ENCODE data around the gene AQP12A. TPM values are rescaled to one million over a fixed set of nuclear protein-coding genes. Genes with fewer than 3 reads are reported as not detected.
A peak's percentile ranks its signal among the peaks of the same experiment; 100 is the strongest.
"Not testable (repeated sequence)": the region's sequence is repeated elsewhere in the genome, so short reads cannot be mapped to it uniquely, and the experiment has no call there.

AQP12A gene, protein sequence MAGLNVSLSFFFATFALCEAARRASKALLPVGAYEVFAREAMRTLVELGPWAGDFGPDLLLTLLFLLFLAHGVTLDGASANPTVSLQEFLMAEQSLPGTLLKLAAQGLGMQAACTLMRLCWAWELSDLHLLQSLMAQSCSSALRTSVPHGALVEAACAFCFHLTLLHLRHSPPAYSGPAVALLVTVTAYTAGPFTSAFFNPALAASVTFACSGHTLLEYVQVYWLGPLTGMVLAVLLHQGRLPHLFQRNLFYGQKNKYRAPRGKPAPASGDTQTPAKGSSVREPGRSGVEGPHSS
- total RNA-seq: not detected
- long read RNA-seq: 0 reads

DNA sequence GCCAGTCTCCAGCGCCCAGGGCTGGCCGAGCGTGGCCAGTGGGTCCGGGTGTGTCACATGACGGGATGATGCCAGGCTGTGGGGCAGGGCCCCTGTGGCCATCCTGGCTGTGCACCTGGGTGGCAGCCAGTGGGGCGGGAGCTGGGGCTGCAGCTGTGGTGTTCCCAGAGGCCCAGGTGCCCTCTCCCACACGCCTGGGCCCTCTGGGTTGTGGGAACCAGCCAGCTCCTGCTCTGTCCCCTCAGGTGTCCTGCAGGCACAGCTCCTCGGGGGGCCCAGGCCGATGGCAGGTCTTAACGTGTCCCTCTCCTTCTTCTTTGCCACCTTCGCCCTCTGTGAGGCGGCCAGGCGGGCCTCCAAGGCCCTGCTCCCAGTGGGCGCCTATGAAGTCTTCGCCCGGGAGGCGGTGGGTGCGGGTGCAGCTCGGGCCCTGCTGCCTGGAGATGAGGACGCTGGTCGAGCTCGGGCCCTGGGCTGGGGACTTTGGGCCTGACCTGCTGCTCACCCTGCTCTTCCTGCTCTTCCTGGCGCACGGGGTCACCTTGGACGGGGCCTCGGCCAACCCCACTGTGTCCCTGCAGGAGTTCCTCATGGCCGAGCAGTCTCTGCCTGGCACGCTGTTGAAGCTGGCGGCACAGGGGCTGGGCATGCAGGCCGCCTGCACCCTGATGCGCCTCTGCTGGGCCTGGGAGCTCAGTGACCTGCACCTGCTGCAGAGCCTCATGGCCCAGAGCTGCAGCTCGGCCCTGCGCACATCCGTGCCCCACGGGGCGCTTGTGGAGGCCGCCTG, at the start of gene AQP12A:
AQP12A (plus strand) TSS at position 236 of the 790 bp plus-strand sequence; CDS start at position 284, 48 bp downstream.
- peak; percentile 61 for DNase-seq
- intact Hi-C loops (cut with DNase I): not testable (repeated sequence)

DNA sequence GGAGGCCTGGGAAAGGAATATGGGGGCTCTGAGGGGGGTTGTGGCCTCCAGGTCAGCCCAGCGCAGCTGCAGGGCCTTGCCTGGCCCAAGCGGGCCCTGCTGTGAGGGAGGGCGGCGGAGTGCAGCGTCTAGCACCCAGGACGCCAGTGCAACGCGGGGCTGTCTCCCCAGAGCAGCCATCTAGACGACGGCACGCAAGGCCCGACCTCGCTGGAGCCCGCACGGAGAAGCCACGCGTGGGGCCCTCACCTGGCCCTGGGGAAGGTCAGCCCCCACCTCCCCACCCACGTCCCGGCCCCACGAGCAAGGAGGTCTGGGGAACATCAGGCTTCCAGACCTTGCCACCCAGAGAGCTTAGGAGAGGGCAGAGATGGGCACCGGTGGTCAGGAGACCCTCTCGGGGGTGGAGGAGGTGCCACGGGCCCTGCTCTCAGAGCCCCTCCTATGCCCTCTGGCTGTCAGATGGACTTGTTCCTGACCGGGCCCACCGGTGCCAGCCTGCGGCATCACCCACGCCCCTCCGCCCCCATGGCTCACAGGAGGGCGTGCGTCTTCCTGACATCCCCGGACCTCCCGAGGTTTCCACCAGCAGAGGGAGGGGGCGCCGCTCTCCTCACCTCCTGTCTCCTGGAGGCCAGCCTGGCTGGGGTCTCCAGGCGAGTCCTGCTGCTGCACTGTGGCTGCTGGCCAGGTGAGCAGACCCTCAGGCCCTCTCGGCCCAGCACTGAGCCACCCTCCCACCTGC, 49.4 kb upstream of the AQP12A start:
- Histone ChIP-seq H3K27ac (no peak overlapping the region), H3K36me3 (no peaks in the 10 kb centered on the region), H3K4me1 (no peaks in the 10 kb centered on the region), H3K27me3 (peaks cover 20% of the 10 kb centered on the region), H3K4me3 (no peak overlapping the region), H3K9me3 (no peaks in the 10 kb centered on the region)
- TF ChIP-seq, protein P1, sequence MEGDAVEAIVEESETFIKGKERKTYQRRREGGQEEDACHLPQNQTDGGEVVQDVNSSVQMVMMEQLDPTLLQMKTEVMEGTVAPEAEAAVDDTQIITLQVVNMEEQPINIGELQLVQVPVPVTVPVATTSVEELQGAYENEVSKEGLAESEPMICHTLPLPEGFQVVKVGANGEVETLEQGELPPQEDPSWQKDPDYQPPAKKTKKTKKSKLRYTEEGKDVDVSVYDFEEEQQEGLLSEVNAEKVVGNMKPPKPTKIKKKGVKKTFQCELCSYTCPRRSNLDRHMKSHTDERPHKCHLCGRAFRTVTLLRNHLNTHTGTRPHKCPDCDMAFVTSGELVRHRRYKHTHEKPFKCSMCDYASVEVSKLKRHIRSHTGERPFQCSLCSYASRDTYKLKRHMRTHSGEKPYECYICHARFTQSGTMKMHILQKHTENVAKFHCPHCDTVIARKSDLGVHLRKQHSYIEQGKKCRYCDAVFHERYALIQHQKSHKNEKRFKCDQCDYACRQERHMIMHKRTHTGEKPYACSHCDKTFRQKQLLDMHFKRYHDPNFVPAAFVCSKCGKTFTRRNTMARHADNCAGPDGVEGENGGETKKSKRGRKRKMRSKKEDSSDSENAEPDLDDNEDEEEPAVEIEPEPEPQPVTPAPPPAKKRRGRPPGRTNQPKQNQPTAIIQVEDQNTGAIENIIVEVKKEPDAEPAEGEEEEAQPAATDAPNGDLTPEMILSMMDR (IDR thresholded peaks at IDR 0.05): no peak
- ATAC-seq: no peak
- DNase-seq: peak; percentile 62
- intact Hi-C loops (cut with DNase I): no loop called here

More for the DNA sequence above, at the start of gene AQP12A:
- H3K4me1 ChIP-seq, ATAC-seq, H3K4me3 ChIP-seq, H3K27ac ChIP-seq, H3K27me3 ChIP-seq, H3K9me3 ChIP-seq, H3K36me3 ChIP-seq: not testable (repeated sequence)

DNA sequence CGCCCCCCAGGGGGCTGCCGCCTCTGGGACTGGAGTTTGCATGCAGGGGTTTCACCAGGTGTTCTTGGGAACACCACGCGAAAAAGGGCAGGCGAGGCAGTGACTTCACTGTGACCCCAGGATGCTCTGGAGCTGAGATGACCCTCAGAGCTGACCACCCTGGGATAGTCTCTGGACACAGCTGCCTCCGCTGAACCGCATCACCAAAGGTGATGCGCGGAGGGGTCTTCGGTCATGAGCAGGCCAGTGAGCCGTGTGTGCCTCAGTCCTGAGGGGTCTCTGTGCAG, 48.9 kb upstream of the AQP12A start:
- Histone ChIP-seq H3K4me3 (no peak overlapping the region), H3K36me3 (no peaks in the 10 kb centered on the region), H3K27ac (no peak overlapping the region), H3K9me3 (no peaks in the 10 kb centered on the region), H3K4me1 (no peaks in the 10 kb centered on the region), H3K27me3 (peaks cover 20% of the 10 kb centered on the region)
- DNase-seq: peak; percentile 37
- ATAC-seq: no peak
- TF ChIP-seq, protein P1 (IDR thresholded peaks at IDR 0.05): no peak
- intact Hi-C loops (cut with DNase I): no loop called here

DNA sequence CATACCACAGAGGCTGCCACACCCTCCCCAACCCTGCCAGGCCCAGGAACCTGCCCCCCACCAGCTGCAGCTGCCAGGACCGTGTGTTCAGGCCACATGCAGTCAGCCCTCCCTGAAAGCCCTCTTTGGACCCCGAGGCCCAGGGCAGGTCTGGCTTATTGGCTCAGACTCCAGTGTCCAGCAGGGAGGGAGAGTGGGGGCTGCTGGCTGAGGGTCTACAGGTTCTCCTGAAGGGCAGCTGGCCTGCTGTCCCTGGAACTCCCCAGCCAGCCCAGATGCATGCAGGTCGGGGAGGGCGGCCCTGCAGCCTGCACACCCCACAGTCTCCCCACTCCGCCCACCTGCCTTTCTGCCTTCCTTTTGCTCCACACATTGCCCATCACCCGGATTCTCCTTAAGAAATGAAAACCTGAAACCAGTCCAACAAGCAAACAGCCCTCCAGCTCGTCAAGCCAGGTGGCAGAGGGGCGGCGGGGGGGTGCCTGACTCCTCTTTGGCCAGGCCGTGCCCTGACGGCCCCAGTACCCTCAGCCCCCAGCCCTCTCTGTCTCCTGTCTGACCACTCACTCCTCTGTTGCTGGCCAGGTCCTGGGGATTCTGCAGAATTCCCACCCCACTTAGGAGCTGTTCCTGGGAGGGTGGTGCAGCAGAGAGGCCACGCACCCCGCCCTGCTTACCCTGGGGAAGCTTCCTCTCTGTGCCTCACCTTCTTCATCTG, 48.4 kb upstream of the AQP12A start:
- ATAC-seq (no peak), DNase-seq (peak; percentile 57)
- intact Hi-C loops (cut with DNase I): no loop called here
- TF ChIP-seq, protein P1 (IDR thresholded peaks at IDR 0.05): no peak
- H3K9me3 ChIP-seq: no peaks in the 10 kb centered on the region
- H3K27ac ChIP-seq: no peak overlapping the region
- H3K36me3 ChIP-seq: no peaks in the 10 kb centered on the region
- H3K4me1 ChIP-seq: no peaks in the 10 kb centered on the region
- H3K4me3 ChIP-seq: no peak overlapping the region
- H3K27me3 ChIP-seq: peaks cover 20% of the 10 kb centered on the region

DNA sequence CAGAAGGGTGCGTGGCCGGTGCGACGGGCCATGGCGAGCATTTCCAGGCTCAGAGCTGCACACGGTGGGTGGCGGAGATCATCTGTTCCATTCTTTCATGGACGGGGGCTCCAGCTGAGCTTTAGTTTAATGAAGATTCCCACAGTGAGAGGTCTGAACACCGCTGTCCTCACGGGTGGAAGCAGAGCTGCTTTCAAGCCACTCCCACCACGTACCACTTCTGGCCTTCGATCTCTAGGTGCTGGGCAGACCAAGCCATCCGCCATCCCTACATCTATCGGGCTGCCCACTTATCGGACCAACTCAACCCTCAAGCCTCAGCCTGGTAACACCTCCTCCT, 47.9 kb upstream of the AQP12A start:
- H3K27me3 ChIP-seq: peaks cover 26% of the 10 kb centered on the region
- H3K4me3 ChIP-seq: no peak overlapping the region
- no peaks in the 10 kb centered on the region for H3K36me3 ChIP-seq
- no peak overlapping the region for H3K27ac ChIP-seq
- DNase-seq (peak; percentile 35), ATAC-seq (no peak)
- intact Hi-C loops (cut with DNase I): no loop called here
- no peaks in the 10 kb centered on the region for H3K4me1 ChIP-seq
- TF ChIP-seq, protein P1 (IDR thresholded peaks at IDR 0.05): no peak
- H3K9me3 ChIP-seq: no peaks in the 10 kb centered on the region

All from upper lobe of right lung (tissue), 1 donor.